Activated T-helper 9 cell treated with anti-CD3 and anti-CD28 coated beads, Interleukin-2, amount 50 U/mL, for 16 hours (primary cell): ENCODE data around the gene TRA2B.
"Not testable (repeated sequence)": the region's sequence is repeated elsewhere in the genome, so short reads cannot be mapped to it uniquely, and the experiment has no call there.

Source experiments
- DNase-seq: peaks from one replicate; pipeline ENCODE4 v3.0.0-alpha.2; 2020; ENCODE audit warnings: low read depth

The TRA2B gene

DNA sequence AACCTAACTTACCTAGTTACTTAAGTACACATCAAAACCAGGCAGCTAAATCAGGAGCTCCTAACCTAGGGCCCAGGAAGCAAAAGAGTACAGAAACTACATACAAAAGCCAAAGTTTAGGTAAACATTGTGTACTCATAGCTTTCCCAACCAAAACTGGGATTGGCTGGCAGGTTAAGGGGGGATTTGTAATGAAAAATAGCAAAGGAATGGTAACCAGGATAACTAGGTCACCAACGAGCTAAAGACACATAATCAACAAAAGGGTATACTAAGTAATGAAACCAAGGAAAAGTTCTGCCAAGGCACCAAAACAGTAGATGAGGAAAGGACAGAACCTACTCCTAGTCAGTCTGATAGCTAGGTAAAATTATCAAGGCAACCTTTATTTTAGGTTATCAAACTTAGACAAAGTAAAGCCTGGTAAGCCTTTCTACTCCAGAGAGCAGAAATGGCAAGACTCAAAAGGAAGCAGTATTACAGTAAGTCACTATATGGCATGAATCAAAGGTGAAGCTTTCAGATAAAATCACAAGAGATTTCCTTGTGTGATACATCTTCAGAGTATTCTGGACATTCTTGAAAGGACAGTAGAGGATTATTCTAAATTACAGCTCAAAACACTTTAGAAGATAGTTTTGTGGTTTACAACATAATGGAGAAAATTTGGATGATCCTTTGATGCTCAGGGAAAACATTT, 10.2 kb downstream of the TRA2B start:
- DNase-seq = no peak

DNA sequence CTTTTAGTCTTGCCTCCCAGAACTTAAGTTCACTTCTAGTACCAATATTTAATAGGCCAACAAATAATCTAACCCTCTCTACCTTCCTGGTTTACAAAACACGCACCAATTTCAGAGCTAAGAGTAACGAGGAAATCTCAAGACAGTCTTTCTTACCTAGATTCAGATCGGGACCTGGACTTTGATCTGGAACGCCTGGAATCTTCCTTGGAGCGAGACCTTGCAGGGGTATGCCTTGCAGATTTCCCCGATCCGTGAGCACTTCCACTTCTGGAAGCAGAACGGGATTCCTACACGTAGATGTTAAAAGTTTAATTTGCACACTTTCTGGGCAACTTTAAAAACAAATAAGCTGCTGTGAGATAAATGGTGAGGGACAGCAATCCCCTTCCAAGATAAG, 11.4 kb downstream of the TRA2B start:
- DNase-seq = no peak

DNA sequence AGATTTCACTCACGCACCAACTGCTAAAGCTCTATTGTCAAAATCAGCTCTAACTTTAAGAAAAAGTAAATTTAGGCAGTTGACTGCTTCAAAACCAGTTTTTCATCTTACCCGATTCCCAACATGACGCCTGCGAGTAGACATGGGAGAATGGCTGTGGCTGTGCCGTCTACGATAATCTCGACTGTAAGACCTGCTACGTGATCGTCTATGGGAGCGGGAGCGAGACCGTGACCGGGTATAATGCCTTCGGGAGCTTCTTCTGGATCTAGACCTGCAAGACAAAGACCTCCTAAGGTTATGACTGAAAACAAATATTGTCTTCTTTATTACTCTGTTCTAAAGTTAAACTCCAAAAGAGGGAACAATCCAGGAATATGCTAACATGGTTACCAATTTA, 12.5 kb downstream of the TRA2B start:
- DNase-seq = no peak

DNA sequence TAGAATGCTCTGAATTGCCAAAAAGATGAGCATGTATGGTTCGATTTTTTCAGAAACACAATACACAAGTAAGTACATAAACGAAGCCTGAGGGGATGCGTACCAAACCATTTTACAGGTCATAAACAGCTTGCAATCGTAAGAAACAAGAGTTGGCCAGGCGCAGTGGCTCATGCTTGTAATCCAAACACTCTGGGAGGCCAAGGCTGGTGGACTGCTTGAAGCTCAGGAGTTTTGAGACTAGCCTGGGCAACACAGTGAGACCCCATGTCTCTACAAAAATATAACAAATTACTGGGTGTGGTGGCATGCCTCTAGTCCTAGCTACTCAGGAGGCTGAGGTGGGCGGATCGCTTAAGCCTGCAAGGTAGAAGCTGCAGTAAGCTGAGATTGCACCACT, 13.4 kb downstream of the TRA2B start:
- no peak for DNase-seq

DNA sequence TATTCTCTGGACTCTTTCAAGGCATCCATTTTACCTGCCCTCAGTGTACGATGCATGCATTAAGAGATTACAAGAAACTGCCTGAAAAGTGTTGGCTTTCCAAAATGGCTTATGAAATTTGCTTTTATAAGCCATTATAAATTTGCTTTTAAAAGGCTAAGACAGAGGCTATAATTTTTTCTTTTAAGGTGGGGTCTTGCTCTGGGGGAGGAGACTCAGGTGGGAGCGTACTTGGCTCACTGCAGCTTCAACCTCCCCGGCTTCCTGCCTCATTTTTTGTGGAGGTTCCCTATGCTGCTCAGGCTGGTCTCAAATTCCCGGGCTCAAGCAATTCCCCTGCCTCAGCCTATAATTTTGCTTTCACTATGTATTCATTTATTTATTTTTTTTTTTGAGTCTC, 17.6 kb downstream of the TRA2B start:
- DNase-seq = no peak

DNA sequence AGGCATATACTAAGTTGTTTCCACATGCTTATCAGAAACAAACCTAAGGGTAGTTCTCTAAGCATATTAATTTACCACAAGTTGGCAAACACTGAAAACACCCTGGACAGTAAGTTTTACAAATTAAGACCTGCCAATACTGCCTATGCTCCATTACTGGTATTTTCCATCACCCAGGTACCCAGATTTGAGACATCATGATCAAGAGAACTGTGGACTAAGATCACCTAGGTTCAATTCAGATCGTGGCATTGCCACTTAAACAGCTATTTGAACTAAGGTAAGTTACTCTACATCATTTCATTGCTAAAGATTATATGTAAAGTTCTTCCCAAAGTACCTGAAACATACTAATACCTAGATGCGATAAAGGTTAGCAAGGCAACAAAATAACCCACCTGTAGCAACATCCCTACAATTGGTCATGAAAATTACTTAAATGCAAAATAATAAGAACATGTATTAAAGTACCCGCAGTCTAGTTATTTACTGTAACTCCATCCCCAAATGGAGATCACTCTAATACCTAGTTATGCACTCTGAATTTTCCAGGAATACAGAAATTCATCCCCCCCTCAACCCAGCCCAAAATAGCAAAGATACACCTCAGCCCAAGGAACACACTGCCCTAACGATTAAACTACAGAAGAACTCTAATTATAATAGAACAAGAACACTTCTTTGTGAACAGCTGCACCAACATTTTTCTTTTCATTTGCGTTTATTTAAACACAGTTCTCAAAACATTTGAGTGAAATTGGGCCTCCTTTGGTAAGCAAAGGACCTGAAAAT, 21.6 kb downstream of the TRA2B start:
- DNase-seq = no peak

DNA sequence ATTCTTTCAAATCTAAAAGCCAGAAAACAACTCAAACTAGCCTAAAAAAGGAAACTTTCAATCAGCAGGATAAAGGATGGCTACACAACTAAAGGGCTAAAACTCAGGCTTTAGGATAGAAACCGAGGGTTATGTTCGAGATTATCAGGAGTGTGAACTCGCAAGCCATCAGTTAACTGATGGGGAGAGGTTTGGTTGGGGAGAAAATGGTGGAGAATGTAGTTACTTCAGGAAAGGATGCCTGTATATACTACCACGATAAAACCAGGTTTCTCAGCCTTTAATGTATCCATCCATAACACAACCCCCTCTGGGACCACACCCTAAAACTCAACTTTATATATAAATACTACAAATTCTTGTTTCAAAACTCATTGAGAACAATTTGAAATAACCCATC, 22.2 kb downstream of the TRA2B start:
- no peak for DNase-seq

DNA sequence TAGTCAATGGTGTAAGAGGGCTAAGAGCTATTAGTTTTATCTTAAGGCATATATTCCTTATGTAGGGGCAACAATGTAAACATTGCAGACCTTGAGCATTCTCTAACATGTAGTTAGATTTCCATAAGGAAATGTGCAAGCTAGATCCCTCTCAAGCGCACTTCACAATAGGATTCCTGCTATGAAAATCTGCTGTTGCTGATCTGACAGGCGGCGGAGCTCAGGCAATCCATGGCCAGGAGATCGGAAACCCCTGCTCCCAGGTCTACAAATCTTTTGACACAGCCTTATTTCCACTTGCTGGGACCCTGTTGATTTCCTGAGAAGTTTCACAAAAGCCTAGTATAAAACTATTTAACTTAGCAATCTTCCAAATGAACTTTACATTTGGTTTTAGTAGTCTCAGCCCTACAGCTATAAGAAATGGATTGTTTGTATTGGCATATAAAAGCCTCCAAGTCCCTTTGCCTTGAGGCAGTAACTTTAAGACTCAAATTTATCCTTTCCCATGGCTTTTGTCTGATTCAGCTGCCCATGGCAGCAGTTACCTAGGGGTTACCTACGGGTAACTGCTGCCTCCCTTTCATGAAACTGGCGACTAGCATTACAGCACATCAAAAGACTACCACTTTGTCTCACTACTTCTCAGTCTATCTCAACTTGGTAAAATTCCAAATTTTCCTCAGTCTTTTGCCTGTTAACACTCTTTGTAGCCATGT, 22.7 kb downstream of the TRA2B start:
- no peak for DNase-seq

DNA sequence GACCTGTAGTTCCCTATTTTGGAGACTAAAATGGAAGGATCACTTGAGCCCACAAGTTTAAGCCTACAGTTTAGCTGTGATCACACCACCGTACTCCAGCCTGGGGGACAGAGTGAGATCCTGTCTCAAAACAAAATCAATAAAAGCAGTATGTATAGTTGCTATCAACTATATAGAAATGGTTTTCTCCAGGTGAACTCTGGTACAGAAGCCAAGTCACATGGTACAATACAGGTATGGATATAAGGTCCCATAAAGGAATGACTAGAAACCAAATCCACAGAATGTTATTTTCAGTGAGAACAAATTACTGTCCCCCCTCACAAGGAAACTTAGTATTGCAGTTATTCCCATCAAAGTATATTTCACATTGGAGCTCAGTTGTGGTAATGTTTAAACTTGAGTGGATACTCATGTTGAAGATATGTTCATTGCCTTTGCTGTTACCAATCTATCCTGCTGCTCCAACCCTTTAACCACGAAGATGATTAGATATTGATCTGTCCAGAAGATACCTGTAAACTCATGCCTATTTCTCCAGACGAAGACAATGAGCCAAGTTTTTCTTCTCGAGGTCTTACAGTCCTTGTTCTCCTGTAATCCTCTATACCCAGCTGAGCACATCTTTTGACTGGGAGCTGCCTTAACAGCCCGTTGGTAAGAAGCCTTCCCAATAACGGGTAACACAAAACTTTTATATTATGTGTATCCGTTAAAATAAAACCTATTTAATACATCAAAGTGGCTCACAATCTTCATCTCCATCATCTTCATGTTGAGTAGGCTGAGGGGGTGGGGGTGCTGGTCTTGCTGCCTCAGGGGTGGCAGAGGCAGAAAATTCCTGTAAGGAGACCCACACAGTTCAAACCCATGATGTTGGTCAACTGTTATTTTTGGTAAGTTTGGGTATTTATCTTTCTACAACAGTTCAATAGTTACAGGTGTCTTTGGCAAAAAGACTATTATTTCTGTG, 24.6 kb downstream of the TRA2B start:
- DNase-seq = no peak

DNA sequence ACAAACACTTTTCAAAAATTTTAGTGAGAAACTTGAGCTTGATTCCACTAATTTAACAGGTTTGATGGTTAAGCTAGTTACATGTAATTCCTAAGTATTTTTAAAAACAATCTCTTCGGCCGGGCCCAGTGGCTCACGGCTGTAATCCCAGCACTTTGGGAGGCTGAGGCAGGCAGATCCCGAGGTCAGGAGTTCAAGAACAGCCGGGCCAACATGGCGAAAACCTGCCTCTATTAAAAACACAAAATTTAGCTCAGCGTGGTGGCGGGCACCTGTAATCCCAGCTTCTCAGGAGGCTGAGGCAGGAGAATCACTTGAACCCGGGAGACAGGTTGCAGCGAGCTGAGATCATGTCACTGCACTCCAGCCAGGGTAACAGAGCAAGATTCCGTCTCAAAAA, 25.3 kb downstream of the TRA2B start:
- DNase-seq = no peak

DNA sequence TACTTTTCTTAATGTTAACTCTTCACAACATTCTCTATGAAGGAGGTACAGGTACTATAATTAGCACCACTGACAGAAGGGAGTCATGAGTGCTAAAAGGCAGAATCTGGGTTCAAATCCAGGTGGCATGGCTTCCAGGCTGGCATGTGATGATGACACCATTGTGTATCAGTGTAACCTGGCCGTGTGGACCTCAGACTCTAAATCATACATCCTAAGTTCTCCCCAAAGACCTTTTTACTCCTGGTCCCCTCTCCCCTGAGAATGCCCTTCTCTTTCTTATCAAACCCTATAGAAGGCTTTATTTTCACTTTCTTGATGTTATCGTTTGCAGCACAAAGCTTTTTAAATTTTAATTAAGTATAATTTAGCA, 26.8 kb downstream of the TRA2B start:
- DNase-seq = not testable (repeated sequence)

DNA sequence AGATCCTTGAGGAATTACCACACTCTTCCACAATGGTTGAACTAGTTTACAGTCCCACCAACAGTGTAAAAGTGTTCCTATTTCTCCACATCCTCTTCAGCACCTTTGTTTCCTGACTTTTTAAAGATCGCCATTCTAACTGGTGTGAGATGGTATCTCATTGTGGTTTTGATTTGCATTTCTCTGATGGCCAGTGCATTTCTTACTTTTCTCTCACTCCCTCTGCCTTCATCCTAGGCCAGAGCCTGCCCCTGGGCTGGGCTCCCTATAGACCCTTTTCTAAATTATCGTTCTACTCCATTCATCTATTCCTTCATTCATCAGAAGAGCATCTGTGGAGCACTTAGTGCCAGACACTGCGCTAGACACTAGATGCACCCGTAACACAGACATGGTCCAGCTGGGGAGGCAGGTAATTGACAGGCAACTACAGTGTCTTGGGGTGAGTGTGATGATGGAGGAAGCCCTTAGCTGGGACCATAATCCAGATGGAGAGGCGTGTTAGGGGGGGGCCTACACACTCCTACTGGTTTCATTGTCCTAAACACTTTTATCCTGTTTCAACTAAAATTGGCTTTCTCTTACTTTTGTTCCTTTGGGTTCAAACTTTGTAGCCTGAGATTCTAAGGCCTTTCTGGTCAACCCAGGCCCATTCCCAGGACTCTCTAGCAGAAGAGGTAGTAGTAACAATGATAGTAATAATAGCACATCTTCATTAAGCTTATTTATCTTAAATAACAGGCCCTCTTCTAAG, 27.3 kb downstream of the TRA2B start:
- DNase-seq = not testable (repeated sequence)

DNA sequence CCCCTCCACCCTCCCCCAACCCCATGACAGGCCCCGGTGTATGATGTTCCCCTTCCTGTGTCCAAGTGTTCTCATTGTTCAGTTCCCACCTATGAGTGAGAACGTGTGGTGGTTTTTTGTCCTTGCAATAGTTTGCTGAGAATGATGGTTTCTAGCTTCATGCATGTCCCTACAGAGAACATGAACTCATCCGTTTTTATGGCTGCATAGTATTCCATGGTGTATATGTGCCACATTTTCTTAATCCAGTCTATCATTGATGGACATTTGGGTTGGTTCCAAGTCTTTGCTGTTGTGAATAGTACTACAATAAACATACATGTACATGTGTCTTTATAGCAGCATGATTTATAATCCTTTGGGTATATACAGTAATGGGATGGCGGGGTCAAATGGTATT, 27.9 kb downstream of the TRA2B start:
- DNase-seq = not testable (repeated sequence)

DNA sequence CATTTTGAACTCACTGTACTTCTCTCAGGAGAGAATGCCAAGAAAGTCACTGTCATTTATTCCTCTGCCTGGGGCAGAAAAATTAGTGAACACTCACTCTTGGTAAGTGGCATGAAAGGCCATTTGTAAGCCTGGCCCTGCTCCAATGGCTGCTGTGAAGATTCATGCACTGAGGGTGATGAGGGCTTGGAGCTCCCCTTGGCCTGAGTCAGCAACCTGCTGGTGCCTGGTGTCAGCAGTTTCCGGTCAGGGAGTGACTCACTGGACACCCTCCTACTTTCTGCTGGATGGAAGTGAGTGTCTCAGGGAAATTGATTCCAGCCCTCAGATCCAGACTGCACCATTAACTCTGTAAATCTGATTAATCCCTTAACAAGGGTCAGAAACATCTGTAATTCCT, 37.6 kb downstream of the TRA2B start:
- no peak for DNase-seq

DNA sequence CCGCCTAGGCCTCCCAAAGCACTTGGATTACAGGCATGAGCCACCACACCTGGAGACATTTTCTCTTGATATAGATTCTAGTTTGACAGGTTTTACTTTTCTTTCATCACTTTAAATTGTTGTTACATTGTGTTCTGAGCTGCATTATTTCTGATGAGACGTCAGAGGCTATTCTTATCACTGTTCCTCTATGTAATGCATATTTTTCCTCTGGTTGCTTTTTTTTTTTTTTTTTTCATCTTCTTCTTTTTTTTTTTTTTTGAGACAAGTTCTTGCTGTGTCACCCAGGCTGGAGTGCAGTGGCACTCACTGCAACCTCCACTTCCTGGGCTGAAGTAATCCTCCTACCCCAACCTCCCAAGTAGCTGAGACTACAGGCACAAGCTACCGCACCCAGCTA, 41.2 kb downstream of the TRA2B start:
- DNase-seq = no peak

DNA sequence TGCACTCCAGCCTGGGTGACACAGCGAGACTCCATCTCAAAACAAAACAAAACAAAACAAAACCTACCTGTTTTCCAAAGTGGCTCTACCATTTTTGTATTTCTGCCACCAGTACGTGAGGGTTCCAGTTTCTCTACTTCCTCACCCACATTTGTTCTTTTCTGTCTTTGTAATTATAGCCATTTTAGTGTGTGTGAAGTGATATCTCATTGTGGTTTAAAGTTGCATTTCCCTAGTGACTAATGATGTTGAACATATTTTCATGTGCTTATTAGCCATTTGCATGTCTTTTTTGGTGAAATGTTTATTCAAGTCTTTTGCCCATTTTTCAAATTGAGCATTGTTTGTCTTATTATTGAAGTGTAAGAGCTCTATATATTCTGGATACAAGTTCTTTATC, 50.7 kb downstream of the TRA2B start:
- no peak for DNase-seq

DNA sequence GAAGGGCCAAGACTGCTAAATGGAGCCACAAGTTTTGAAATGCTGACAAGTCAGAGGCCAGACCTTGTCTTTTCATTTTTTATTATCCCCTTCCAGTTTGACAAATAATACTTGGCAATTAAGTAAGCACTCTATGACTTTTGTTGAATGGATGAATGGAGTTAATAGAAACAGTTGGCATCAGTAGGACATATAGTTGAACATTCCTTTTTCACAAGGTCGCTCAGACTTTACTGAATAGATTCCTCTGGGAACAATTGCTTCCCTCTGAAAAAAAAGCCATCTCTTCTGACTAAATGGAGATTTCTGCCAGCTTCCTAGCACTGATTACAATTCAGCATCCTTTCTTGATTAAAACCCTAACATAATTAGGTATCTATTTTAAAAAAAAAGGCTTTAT, 53.2 kb downstream of the TRA2B start:
- DNase-seq = no peak

DNA sequence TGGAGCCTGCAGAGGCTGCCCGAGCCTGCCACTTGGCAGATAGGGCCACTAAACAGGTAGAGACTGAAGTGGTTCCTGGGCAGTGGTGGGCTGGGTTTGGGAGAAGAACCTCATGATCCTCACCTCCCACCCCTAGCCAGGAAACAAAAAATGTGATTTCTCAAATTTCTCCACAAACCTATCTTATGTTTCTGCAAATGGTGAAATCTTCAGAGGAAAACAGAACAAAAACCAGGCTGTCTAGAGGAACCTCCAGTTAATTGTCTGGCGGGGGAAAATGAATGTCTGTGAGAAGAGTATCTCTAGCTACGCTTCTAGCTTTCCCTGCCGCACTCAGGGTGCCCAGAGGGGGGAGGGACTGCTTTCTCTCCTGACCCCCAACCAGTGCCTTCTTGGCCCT, 55.9 kb downstream of the TRA2B start:
- no peak for DNase-seq

DNA sequence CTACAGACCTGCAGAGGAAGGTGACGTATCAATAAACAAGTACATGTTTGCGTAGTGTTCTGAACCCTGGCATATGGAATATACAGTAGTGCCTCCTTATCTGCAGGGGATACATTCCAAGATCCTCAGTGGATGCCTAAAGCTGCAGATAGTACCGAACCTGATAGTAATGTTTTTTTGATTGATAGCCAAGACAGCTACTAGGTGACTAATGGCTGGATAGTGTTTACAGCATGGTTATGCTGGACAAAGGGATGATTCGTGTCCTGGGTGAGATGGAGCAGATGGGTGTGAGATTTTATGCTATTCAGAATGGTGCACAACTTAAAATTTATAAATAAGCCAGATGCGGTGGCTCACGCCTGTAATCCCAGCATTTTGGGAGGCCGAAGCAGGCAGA, 57.2 kb downstream of the TRA2B start:
- DNase-seq = no peak

DNA sequence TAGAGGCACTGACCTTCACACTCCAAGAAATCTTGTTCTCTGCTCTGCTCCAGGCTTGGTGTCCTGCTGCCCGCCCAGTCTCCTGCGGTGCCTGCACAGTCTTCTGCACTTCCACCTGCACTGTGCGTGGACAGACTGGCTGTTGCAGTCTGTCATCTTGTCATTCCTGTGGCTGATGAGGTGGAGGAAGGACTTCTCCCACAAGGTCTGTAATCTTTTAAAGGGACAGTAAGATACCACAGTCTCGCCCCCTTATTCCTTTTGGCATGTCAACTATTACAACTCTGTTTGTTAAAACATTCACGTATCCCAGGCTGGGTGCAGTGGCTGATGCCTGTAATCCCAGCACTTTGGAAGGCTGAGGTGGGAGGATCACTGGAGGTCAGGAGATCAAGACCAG, 58.9 kb downstream of the TRA2B start:
- no peak for DNase-seq

DNA sequence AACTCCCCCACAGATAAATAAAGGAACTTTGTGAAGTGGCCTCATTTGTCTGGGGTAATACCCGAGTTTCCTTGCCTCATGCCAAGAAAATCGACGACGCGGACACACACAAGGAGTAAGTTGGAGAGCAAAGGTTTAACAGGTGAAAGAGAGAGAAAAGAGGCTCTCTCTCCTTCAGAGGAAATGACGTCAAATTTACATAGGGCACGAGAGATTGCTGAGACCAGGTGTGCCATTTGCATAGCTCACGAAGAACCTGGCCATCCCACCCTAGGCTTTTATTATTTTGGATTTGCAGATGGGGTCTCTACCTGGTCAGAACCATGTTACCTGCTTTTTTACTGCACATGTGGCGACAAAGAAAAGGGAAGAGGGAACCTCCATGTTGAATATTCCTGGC, 63.7 kb downstream of the TRA2B start:
- DNase-seq = no peak
